Measurements from ENCODE around the gene ZNF594.

- TF ChIP-seq CTCF (IDR thresholded peaks at IDR 0.05) (no peak), POLR2A (IDR thresholded peaks at IDR 0.05) (no peak)
Observed at GRCh38 chr17:5133311-5133710, 58.4 kb downstream of the ZNF594 start.
